Fibroblast of lung (primary cell): Measurements from ENCODE around the gene ADGRV1. TPM values are rescaled to one million over a fixed set of nuclear protein-coding genes. Genes with fewer than 3 reads are reported as not detected.
A peak's percentile ranks its signal among the peaks of the same experiment; 100 is the strongest.

Experiments used
- DNase-seq, 2 donors: peaks; one replicate each; pipeline versions ENCODE4 v3.0.0 to v3.0.0-alpha.2; 2010; ENCODE audit warnings: low read depth in 2 of 2
- H2AFZ ChIP-seq: 2 replicates; pipeline ENCODE4 v1.5.1; 2012; ENCODE audit warnings: low read length, control low read depth, inconsistent platforms
- H3K27ac ChIP-seq: 2 replicates; pipeline ENCODE4 v1.5.1; 2011; ENCODE audit warnings: low read length, control low read depth; ENCODE audit not compliant: insufficient read depth
- H3K27me3 ChIP-seq: 2 replicates; pipeline ENCODE4 v1.5.1; 2011; ENCODE audit warnings: mild to moderate bottlenecking, low read length; ENCODE audit not compliant: control insufficient read depth, insufficient read depth
- H3K36me3 ChIP-seq: 2 replicates; pipeline ENCODE4 v1.5.1; 2011; ENCODE audit warnings: low read length; ENCODE audit not compliant: control insufficient read depth, insufficient read depth
- H3K4me1 ChIP-seq: 2 replicates; pipeline ENCODE4 v1.5.1; 2011; ENCODE audit warnings: low read length; ENCODE audit not compliant: control insufficient read depth, insufficient read depth; ENCODE audit errors: extremely low read depth
- H3K4me2 ChIP-seq: 2 replicates; pipeline ENCODE4 v1.5.1; 2011; ENCODE audit warnings: low read length, control low read depth; ENCODE audit not compliant: insufficient read depth; ENCODE audit errors: extremely low read depth
- H3K4me3 ChIP-seq, 4 experiments: fragments of 200-600 bp in 1 of 4; sonication (generic) in 1 of 4; replicated peaks in 1 of 4; 2 replicates each; pipeline ENCODE4 v1.5.1; 2011 to 2016; ENCODE audit warnings: low read length in 4 of 4, low read depth in 3 of 4, mild to moderate bottlenecking in 3 of 4, control low read depth in 2 of 4, inconsistent platforms in 1 of 4, mixed read lengths in 1 of 4; ENCODE audit not compliant: insufficient read depth in 1 of 4; ENCODE audit errors: control extremely low read depth in 1 of 4
- H3K79me2 ChIP-seq: 2 replicates; pipeline ENCODE4 v1.5.1; 2012; ENCODE audit warnings: mild to moderate bottlenecking, low read length, inconsistent platforms; ENCODE audit not compliant: control insufficient read depth, insufficient read depth
- H3K9ac ChIP-seq: 2 replicates; pipeline ENCODE4 v1.5.1; 2011; ENCODE audit warnings: mild to moderate bottlenecking, low read length, control low read depth; ENCODE audit not compliant: insufficient read depth
- H3K9me3 ChIP-seq: 2 replicates; pipeline ENCODE4 v1.5.1; 2012; ENCODE audit warnings: low read depth, low read length; ENCODE audit not compliant: control insufficient read depth, insufficient read depth
- H4K20me1 ChIP-seq: 2 replicates; pipeline ENCODE4 v1.5.1; 2011; ENCODE audit warnings: low read length; ENCODE audit not compliant: control insufficient read depth, insufficient read depth; ENCODE audit errors: extremely low read depth
- EZH2 ChIP-seq: IDR thresholded peaks from 2 replicates; pipeline ENCODE4 v1.5.1; 2012; ENCODE audit warnings: low read length, control low read depth, mild to moderate bottlenecking; ENCODE audit errors: missing control alignments
- polyA plus RNA-seq, 2 donors: library from polyadenylated mRNA; depleted of rRNA in 1 of 2; stranded (reverse) in 1 of 2; unstranded in 1 of 2; fragments of >200 nt; gene quantifications; 2 replicates each; pipeline ENCODE4 v1.2.1, GENCODE V29; 2011 to 2012; ENCODE audit warnings: missing spikeins in 1 of 2
- total RNA-seq: library from RNA; depleted of rRNA; stranded (reverse); fragments of >200 nt; gene quantifications from 2 replicates; pipeline ENCODE4 v1.2.1, GENCODE V29; 2014
- TF ChIP-seq, protein P1 (sequence below), 2 donors: IDR thresholded peaks in 1 of 2; conservative IDR thresholded peaks in 1 of 2; 1 replicate in 1 of 2; 2 replicates in 1 of 2; pipeline ENCODE4 v1.5.1; 2011 to 2012; ENCODE audit warnings: low read length in 2 of 2, control low read depth in 1 of 2, inconsistent platforms in 1 of 2, low read depth in 1 of 2, mild to moderate bottlenecking in 1 of 2

ADGRV1 gene
- total and polyA plus RNA-seq, 2 donors (not counting 1 experiment from before 2014, with no cell fraction given), result 0.15 to 0.17 TPM

DNA sequence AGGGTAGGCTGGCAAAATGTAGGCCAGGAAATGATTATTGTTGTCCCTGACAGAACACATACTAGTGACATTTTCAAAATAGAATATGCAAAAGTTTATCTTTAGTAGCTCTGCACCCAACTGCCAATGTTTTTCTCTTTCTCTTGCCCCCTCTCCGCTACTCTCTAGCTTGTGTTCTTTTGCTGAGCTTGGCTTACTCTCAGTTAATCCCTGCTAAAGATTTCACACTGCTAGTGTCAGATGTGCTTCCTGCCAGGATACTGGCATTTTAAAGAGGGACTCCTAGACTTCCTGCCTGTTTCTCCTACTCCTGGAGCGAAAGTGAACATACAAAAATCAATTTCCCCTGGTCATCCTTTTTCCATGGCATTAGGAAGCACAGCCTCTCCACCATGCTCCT, 564.1 kb downstream of the ADGRV1 start:
- Histone ChIP-seq H3K9ac (no peak overlapping the region), H4K20me1 (no peaks in the 10 kb centered on the region), H3K27ac (no peak overlapping the region), H3K9me3 (no peaks in the 10 kb centered on the region), H2AFZ (no peak overlapping the region), H3K79me2 (no peaks in the 10 kb centered on the region), H3K4me3 (no peak overlapping the region), H3K27me3 (no peaks in the 10 kb centered on the region), H3K36me3 (no peaks in the 10 kb centered on the region), H3K4me1 (peaks cover 15% of the 10 kb centered on the region), H3K4me2 (no peak overlapping the region)
- TF ChIP-seq, protein P1, sequence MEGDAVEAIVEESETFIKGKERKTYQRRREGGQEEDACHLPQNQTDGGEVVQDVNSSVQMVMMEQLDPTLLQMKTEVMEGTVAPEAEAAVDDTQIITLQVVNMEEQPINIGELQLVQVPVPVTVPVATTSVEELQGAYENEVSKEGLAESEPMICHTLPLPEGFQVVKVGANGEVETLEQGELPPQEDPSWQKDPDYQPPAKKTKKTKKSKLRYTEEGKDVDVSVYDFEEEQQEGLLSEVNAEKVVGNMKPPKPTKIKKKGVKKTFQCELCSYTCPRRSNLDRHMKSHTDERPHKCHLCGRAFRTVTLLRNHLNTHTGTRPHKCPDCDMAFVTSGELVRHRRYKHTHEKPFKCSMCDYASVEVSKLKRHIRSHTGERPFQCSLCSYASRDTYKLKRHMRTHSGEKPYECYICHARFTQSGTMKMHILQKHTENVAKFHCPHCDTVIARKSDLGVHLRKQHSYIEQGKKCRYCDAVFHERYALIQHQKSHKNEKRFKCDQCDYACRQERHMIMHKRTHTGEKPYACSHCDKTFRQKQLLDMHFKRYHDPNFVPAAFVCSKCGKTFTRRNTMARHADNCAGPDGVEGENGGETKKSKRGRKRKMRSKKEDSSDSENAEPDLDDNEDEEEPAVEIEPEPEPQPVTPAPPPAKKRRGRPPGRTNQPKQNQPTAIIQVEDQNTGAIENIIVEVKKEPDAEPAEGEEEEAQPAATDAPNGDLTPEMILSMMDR (conservative IDR thresholded peaks at IDR 0.05 in 1 of 2, IDR thresholded peaks at IDR 0.05 in 1 of 2; ENCODE audit: low read depth in 1 of 2, low read length in 2 of 2), result no peak
- TF ChIP-seq EZH2, result no peak
- DNase-seq, result no peak

DNA sequence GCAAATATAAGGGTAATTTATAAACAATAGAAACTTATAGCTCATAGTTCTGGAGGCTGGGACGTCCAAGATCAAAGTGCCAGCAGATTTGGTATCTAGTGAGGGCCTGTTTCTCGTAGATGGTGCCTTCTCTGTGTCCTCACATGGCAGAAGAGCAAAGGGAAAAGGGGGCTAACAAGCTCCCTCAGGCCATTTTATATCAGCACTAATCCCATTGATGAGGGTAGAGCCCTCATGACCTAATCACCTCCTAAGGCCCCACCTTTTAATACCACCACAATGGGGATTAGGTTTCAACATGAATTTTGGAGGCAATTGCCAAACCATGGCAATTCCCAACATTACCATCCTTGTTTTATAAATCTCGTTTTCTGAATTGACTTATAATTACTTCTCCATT, 564.7 kb downstream of the ADGRV1 start:
- H3K4me2 ChIP-seq, result no peak overlapping the region
- no peaks in the 10 kb centered on the region for H3K9me3 ChIP-seq
- H3K27me3 ChIP-seq, result no peaks in the 10 kb centered on the region
- H3K79me2 ChIP-seq, result no peaks in the 10 kb centered on the region
- H3K4me1 ChIP-seq, result peaks cover 17% of the 10 kb centered on the region
- H2AFZ ChIP-seq, result no peak overlapping the region
- no peak for DNase-seq
- H3K36me3 ChIP-seq, result no peaks in the 10 kb centered on the region
- H3K27ac ChIP-seq, result no peak overlapping the region
- H3K4me3 ChIP-seq, result no peak overlapping the region
- TF ChIP-seq, protein P1 (conservative IDR thresholded peaks at IDR 0.05 in 1 of 2, IDR thresholded peaks at IDR 0.05 in 1 of 2; ENCODE audit: low read depth in 1 of 2, low read length in 2 of 2), result no peak
- TF ChIP-seq EZH2, result no peak
- H3K9ac ChIP-seq, result no peak overlapping the region
- H4K20me1 ChIP-seq, result no peaks in the 10 kb centered on the region

DNA sequence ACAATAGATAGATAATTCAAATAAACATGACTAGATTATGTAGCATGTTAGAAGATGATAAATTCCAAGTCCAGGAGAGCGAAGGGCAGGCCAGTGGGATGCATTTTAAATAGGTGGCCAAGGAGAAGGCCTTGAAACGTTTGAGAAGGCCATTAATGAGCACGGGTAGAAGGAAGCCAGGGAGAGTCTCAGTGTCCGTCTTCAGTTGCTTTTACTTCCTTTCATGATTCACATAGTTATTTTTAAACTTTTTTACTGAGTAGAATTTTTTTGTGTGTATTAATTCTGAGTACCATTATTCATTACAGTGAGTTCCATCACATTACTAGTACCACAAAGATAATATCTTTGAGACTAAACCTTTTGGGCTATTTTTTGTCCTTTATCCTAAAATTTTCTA, 565.3 kb downstream of the ADGRV1 start:
- Histone ChIP-seq H3K9ac (no peak overlapping the region), H3K4me1 (peaks cover 14% of the 10 kb centered on the region), H3K79me2 (no peaks in the 10 kb centered on the region), H3K36me3 (no peaks in the 10 kb centered on the region), H2AFZ (peak overlapping the region; percentile 64), H3K4me2 (no peak overlapping the region), H3K27ac (no peak overlapping the region), H3K4me3 (no peak overlapping the region), H3K27me3 (no peaks in the 10 kb centered on the region), H4K20me1 (no peaks in the 10 kb centered on the region), H3K9me3 (no peaks in the 10 kb centered on the region)
- no peak for TF ChIP-seq EZH2
- TF ChIP-seq, protein P1 (conservative IDR thresholded peaks at IDR 0.05 in 1 of 2, IDR thresholded peaks at IDR 0.05 in 1 of 2; ENCODE audit: low read depth in 1 of 2, low read length in 2 of 2), result no peak
- DNase-seq, result peak in 1 of 2 donors; percentile 38
